Mucosa of descending colon (tissue), 3 donors: Measurements from ENCODE around the gene IMMP2L. TPM values are rescaled to one million over a fixed set of nuclear protein-coding genes. Genes with fewer than 3 reads are reported as not detected.

Source experiments
- ATAC-seq: fragments of 200-7000 bp; cut with Tn5 transposase; one replicate; pipeline ENCODE4 v1.9.1; 2020; ENCODE audit warnings: mild to moderate bottlenecking, moderate library complexity
- DNase-seq, 3 donors: peaks; one replicate each; pipeline ENCODE4 v3.0.0-alpha.2; 2020
- H3K36me3 ChIP-seq: fragments of 200-600 bp; one replicate; pipeline ENCODE4 v1.8.0; 2021; ENCODE audit warnings: low read depth, mild to moderate bottlenecking
- H3K4me1 ChIP-seq: fragments of 200-600 bp; one replicate; pipeline ENCODE4 v1.8.0; 2021; ENCODE audit warnings: low read depth, mild to moderate bottlenecking
- H3K4me3 ChIP-seq: fragments of 200-600 bp; one replicate; pipeline ENCODE4 v1.8.0; 2021; ENCODE audit warnings: mild to moderate bottlenecking
- H3K9me3 ChIP-seq: fragments of 200-600 bp; one replicate; pipeline ENCODE4 v1.8.0; 2021; ENCODE audit warnings: mild to moderate bottlenecking
- intact Hi-C, 2 donors: fragments of 100-400 bp; cut with DNase I in 1 of 2; cut with micrococcal nuclease in 1 of 2; formaldehyde crosslinking; loops; one replicate each; pipeline versions ENCODE4 v1.11.0 to v1.11.1; 2022; cut with DNase I, micrococcal nuclease
- total RNA-seq, 3 donors: library from RNA; stranded (reverse); fragmentation: NEBNext Ultra II Directional in 2 of 3; extraction: Animal tissue kit (Norgen Biotek cat#: 25700) in 2 of 3; gene quantifications; one replicate each; pipeline versions ENCODE4 v1.2.1 to v1.2.4, GENCODE V29; 2021 to 2023
- TF ChIP-seq, protein P1 (sequence below): fragments of 200-600 bp; IDR thresholded peaks from one replicate; pipeline ENCODE4 v1.8.0; 2022; ENCODE audit warnings: antibody characterized with exemption, mild to moderate bottlenecking
- donor health status: DM: no; HTN: no; CAD: no; lungs with moderate emphysema.
- donor health status: DM: no; HTN: no; CAD: no.
- donor health status: DM: no; HTN: yes; CAD: no.

The IMMP2L gene
- total RNA-seq, 3 donors from 2014 or later, result 12.1 to 20.7 (median 17.7) TPM

DNA sequence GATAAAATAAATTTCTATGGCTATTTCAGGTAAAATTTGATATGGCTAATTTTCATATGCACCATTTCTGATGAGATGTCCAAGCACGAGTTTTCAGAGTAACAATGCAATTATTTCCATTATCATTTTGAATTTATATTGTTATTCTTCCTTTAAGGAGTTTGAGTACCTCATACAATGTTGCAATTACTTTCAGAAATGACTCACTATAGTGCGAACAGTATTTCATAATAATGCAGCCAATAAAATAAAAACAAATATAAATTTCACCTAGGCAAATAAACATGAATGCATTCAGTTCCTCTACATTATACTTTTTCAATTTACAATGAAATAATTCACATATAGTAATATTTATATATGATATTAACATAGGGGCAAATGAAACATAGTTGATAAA is 550.1 kb downstream of the IMMP2L start:
- Histone ChIP-seq H3K4me3 (no peak overlapping the region), H3K4me1 (no peaks in the 10 kb centered on the region), H3K36me3 (no peaks in the 10 kb centered on the region), H3K9me3 (no peaks in the 10 kb centered on the region)
- DNase-seq (no peak), ATAC-seq (no peak)
- TF ChIP-seq, protein P1, sequence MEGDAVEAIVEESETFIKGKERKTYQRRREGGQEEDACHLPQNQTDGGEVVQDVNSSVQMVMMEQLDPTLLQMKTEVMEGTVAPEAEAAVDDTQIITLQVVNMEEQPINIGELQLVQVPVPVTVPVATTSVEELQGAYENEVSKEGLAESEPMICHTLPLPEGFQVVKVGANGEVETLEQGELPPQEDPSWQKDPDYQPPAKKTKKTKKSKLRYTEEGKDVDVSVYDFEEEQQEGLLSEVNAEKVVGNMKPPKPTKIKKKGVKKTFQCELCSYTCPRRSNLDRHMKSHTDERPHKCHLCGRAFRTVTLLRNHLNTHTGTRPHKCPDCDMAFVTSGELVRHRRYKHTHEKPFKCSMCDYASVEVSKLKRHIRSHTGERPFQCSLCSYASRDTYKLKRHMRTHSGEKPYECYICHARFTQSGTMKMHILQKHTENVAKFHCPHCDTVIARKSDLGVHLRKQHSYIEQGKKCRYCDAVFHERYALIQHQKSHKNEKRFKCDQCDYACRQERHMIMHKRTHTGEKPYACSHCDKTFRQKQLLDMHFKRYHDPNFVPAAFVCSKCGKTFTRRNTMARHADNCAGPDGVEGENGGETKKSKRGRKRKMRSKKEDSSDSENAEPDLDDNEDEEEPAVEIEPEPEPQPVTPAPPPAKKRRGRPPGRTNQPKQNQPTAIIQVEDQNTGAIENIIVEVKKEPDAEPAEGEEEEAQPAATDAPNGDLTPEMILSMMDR, result no peak
- intact Hi-C loops, result no loop called here

DNA sequence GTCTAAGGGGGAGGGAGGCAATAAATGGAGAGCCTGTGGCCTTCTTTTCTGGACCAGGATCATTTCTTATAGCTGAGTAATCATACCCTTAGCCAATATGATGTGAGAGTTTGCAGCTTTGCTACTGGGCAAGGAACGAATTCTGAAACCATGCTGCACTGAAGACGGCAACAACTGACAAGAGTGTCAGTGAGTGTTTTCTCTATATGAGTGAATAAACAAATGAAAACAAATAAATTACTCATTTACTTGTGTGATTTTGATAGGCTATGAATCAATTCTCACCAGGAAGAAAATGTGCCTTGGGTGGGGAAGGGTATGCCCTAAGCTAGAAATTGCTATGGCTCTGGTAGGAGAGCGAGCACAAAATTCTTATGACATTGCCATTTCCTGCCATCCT is 550.8 kb downstream of the IMMP2L start:
- DNase-seq, result no peak
- Histone ChIP-seq H3K36me3 (no peaks in the 10 kb centered on the region), H3K4me3 (no peak overlapping the region), H3K9me3 (no peaks in the 10 kb centered on the region), H3K4me1 (no peaks in the 10 kb centered on the region)
- TF ChIP-seq, protein P1, result no peak
- intact Hi-C loops, result no loop called here
- no peak for ATAC-seq

DNA sequence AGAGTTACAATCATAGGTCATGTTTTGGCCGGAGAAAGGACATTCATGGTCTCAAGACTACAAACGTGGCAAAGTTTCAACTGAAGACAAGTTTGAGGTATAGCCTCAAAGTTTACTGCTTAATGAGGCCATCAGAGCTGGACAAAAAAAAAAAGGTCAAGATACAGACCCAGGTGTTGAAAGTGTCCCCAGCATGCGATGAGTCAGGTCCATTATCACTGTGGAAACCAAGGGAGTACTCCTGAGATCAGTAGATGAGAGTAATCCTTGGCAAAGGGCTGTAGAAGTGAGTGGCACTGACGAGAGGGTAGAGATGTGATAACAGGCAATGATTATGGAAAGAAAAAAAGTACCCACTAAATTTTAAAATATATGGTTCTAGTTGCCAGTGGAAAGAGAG is 551.5 kb downstream of the IMMP2L start:
- ATAC-seq (no peak), DNase-seq (no peak)
- intact Hi-C loops, result no loop called here
- TF ChIP-seq, protein P1, result no peak
- no peaks in the 10 kb centered on the region for H3K4me1 ChIP-seq
- H3K4me3 ChIP-seq, result no peak overlapping the region
- H3K36me3 ChIP-seq, result no peaks in the 10 kb centered on the region
- no peaks in the 10 kb centered on the region for H3K9me3 ChIP-seq

DNA sequence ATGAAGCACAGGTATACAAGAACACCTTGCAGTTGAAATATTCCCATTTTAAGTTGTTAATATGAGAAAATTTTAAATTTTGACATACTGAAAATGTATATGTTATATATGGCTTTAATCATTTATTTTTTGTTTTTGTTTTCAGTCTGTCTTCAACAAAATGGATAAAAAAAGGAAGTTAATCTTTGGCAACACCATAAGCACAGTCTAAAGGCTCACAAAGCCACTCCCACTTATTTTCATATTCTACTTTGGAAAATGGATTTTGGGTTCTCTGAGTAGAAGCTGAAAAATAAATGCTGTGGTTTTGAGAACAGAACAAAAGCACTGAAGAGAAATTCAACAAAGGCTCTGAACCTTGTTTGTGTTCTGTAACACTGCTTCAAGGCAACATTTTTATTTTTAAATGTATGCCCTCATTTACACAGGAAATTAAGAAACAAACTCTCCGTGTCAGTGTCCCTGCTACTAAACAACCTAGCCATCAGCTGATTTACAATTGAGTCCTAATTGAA is 552.7 kb downstream of the IMMP2L start:
- H3K36me3 ChIP-seq, result no peaks in the 10 kb centered on the region
- H3K9me3 ChIP-seq, result no peaks in the 10 kb centered on the region
- TF ChIP-seq, protein P1, result no peak
- no peak overlapping the region for H3K4me3 ChIP-seq
- no peak for DNase-seq
- intact Hi-C loops, result no loop called here
- ATAC-seq, result no peak
- H3K4me1 ChIP-seq, result no peaks in the 10 kb centered on the region

DNA sequence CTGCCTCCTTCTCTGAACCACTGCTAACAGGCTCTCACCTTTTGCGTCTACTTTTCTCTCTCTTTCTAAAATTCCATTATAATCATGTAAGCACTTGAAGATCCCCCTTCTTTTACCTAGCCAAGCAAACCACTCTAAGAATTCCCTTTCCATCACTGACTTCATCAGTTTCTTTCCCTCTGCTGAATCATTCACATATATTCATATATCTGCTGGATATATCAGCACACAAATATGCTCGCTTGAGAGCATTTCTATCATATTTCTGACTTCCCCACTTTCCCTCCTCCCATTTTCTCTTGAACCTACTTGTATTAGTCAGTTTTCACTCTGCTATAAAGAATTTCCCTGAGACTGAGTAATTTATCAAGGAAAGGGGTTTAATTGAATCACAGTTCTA is 555.6 kb downstream of the IMMP2L start:
- ATAC-seq (no peak), DNase-seq (no peak)
- Histone ChIP-seq H3K36me3 (no peaks in the 10 kb centered on the region), H3K4me3 (no peak overlapping the region), H3K4me1 (no peaks in the 10 kb centered on the region), H3K9me3 (no peaks in the 10 kb centered on the region)
- TF ChIP-seq, protein P1, result no peak
- intact Hi-C loops, result no loop called here

DNA sequence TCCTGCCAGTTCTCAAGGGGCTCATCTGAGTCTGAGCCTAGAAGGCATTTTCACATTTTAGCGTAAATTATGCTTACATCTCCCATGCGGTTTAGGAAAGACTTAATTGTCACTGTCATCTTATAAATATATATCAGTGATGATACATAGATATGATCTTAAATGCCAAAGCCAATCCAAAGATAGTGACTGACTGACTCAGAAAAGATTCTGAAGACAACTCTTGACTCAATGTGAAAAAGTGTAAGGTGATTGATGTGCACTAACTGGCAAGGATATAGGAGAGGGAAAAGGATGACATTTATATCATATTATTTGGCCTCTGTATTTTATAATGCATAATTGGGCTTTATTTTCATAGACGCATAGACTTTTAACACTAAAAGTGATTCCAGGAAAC is 556.3 kb downstream of the IMMP2L start:
- no peaks in the 10 kb centered on the region for H3K36me3 ChIP-seq
- ATAC-seq, result no peak
- no peaks in the 10 kb centered on the region for H3K9me3 ChIP-seq
- intact Hi-C loops, result no loop called here
- H3K4me3 ChIP-seq, result no peak overlapping the region
- DNase-seq, result no peak
- no peaks in the 10 kb centered on the region for H3K4me1 ChIP-seq
- TF ChIP-seq, protein P1, result no peak
